ENCODE measurements around the gene PSMG3. TPM values are rescaled to one million over a fixed set of nuclear protein-coding genes. Genes with fewer than 3 reads are reported as not detected.

PSMG3 gene
- total RNA-seq, 1 experiment from 2014 or later: 59.4 TPM

- Histone ChIP-seq H3K36me3 (ENCODE audit: control insufficient read depth, insufficient read depth, low read length) (no peaks in the 10 kb centered on the region), H3K4me3 (ENCODE audit: low read depth in 2 of 2, low read length in 2 of 2) (no peak overlapping the region), H3K4me1 (ENCODE audit: control insufficient read depth, insufficient read depth, low read length) (no peaks in the 10 kb centered on the region), H3K9me3 (ENCODE audit: control insufficient read depth, insufficient read depth, low read depth, low read length) (no peaks in the 10 kb centered on the region), H3K27ac (ENCODE audit: low read length) (no peak overlapping the region), H3K27me3 (ENCODE audit: control insufficient read depth, insufficient read depth, low read length) (no peaks in the 10 kb centered on the region)
- ATAC-seq (no peak), DNase-seq (ENCODE audit: low read depth, low spot score) (no peak)
- intact Hi-C loops (cut with micrococcal nuclease; ENCODE audit: unreplicated experiment) (loop anchor here (10.0 kb wide), 1 partner anchor 174 kb away; no protein-coding TSS in a partner anchor), in situ Hi-C loops (cut with HindIII; ENCODE audit: low pct_unique_long_range_greater_than_20kb, low sequenced_read_pairs) (no loop called here)
- CTCF ChIA-PET: interaction anchor here (0.6 kb wide), 2 partner anchors 315 to 490 kb away, joined by 3 read pairs; no protein-coding TSS in a partner anchor
- no peak for TF ChIP-seq POLR2AphosphoS5 (IDR thresholded peaks at IDR 0.05; ENCODE audit: low read depth, low read length)
- no peak for TF ChIP-seq SIN3A (IDR thresholded peaks at IDR 0.05; ENCODE audit: borderline replicate concordance, insufficient read depth, low read depth, low read length)
- TF ChIP-seq CTCF (IDR thresholded peaks at IDR 0.05): no peak
- TF ChIP-seq TCF7L2 (IDR thresholded peaks at IDR 0.05; ENCODE audit: low read depth, low read length): no peak
- BruUV-seq (replicated peaks): no TSS peak
- POLR2A ChIA-PET: interaction anchor here (0.7 kb wide), 1 partner anchor 287 kb away, joined by 6 read pairs; no protein-coding TSS in a partner anchor
Measured at GRCh38 chr7:1580422-1581030, 10.7 kb upstream of the PSMG3 start.

GRCh38 chr7:1579481-1580421 lies 9.9 kb upstream of the PSMG3 start:
- no peaks in the 10 kb centered on the region for H3K9me3 ChIP-seq (ENCODE audit: control insufficient read depth, insufficient read depth, low read depth, low read length)
- no peaks in the 10 kb centered on the region for H3K4me1 ChIP-seq (ENCODE audit: control insufficient read depth, insufficient read depth, low read length)
- in situ Hi-C loops (cut with HindIII; ENCODE audit: low pct_unique_long_range_greater_than_20kb, low sequenced_read_pairs) (no loop called here), intact Hi-C loops (cut with micrococcal nuclease; ENCODE audit: unreplicated experiment) (loop anchor here (10.0 kb wide), 1 partner anchor 175 kb away; no protein-coding TSS in a partner anchor)
- DNase-seq (ENCODE audit: low read depth, low spot score) (no peak), ATAC-seq (peak; percentile 98)
- H3K36me3 ChIP-seq (ENCODE audit: control insufficient read depth, insufficient read depth, low read length): no peaks in the 10 kb centered on the region
- CTCF ChIA-PET: interaction anchor here (0.6 to 1.2 kb wide), 3 partner anchors 44 to 435 kb away, joined by 3 to 8 read pairs (median 5); no protein-coding TSS in a partner anchor
- TF ChIP-seq CTCF (IDR thresholded peaks at IDR 0.05): peak; percentile 97
- TF ChIP-seq SIN3A (IDR thresholded peaks at IDR 0.05; ENCODE audit: borderline replicate concordance, insufficient read depth, low read depth, low read length): no peak
- TF ChIP-seq REST (IDR thresholded peaks at IDR 0.05; ENCODE audit: insufficient read depth in 1 of 2, low read depth in 2 of 2, low read length in 1 of 2): no peak; a peak in 1 of 4 replicates
- no peak for TF ChIP-seq POLR2AphosphoS5 (IDR thresholded peaks at IDR 0.05; ENCODE audit: low read depth, low read length)
- no peak overlapping the region for H3K4me3 ChIP-seq (ENCODE audit: low read depth in 2 of 2, low read length in 2 of 2)
- no peak overlapping the region for H3K27ac ChIP-seq (ENCODE audit: low read length)
- POLR2A ChIA-PET: no interaction called here
- BruUV-seq (replicated peaks): no TSS peak
- no peaks in the 10 kb centered on the region for H3K27me3 ChIP-seq (ENCODE audit: control insufficient read depth, insufficient read depth, low read length)

All from Panc1 (cell line).